ENCODE measurements around the gene NFS1. TPM values are rescaled to one million over a fixed set of nuclear protein-coding genes. Genes with fewer than 3 reads are reported as not detected.

The NFS1 gene
- total and polyA plus RNA-seq, 12 donors, result 29.5 to 69.0 (median 57.1) TPM

- H3K4me1 ChIP-seq, result peaks cover 3 to 43% (median 21%) of the 10 kb centered on the region in 9 donors
- H3K27ac ChIP-seq, result no peak overlapping the region
- ATAC-seq, result peak in 6 of 8 donors; percentile 17 to 58 (median 37)
- H3K9me3 ChIP-seq, result no peaks in the 10 kb centered on the region
- peaks cover 0 to 27% (median 10%) of the 10 kb centered on the region in 9 donors for H3K36me3 ChIP-seq
- DNase-seq, result no peak
- WGBS, 2 donors, result 32 to 45% methylated on average over 4 of the region's 4 CpGs
- no peak overlapping the region for H3K4me3 ChIP-seq
- no peak for TF ChIP-seq CTCF (IDR thresholded peaks at IDR 0.05)
- no peaks in the 10 kb centered on the region for H3K27me3 ChIP-seq
- intact Hi-C loops (cut with DNase I), result no loop called here
Observed at GRCh38 chr20:35635652-35636051, 63.5 kb downstream of the NFS1 start.

GRCh38 chr20:35632539-35633115 lies 66.5 kb downstream of the NFS1 start:
- no peak overlapping the region for H3K4me3 ChIP-seq
- intact Hi-C loops (cut with DNase I), result no loop called here
- ATAC-seq (peak in 1 of 8 donors; percentile 12), DNase-seq (no peak)
- peaks cover 3 to 27% (median 17%) of the 10 kb centered on the region in 9 donors for H3K4me1 ChIP-seq
- peaks cover 0 to 57% (median 30%) of the 10 kb centered on the region in 9 donors for H3K36me3 ChIP-seq
- H3K9me3 ChIP-seq, result no peaks in the 10 kb centered on the region
- 93 to 94% methylated on average over 13 of the region's 13 CpGs for WGBS, 2 donors
- H3K27ac ChIP-seq, result no peak overlapping the region
- H3K27me3 ChIP-seq, result no peaks in the 10 kb centered on the region
- no peak for TF ChIP-seq CTCF (IDR thresholded peaks at IDR 0.05)

GRCh38 chr20:35630636-35631035 lies 68.5 kb downstream of the NFS1 start:
- TF ChIP-seq CTCF (IDR thresholded peaks at IDR 0.05), result no peak
- Histone ChIP-seq H3K27me3 (no peaks in the 10 kb centered on the region), H3K36me3 (peaks cover 0 to 77% (median 47%) of the 10 kb centered on the region in 9 donors), H3K4me1 (peaks cover 0 to 8% (median 6%) of the 10 kb centered on the region in 9 donors), H3K9me3 (no peaks in the 10 kb centered on the region), H3K4me3 (no peak overlapping the region), H3K27ac (no peak overlapping the region)
- 93 to 97% methylated on average over 4 of the region's 4 CpGs for WGBS, 2 donors
- intact Hi-C loops (cut with DNase I), result no loop called here
- DNase-seq (no peak), ATAC-seq (no peak)

- no peak overlapping the region for H3K4me3 ChIP-seq
- TF ChIP-seq CTCF (IDR thresholded peaks at IDR 0.05), result no peak
- H3K27ac ChIP-seq, result no peak overlapping the region
- H3K9me3 ChIP-seq, result no peaks in the 10 kb centered on the region
- ATAC-seq (no peak), DNase-seq (no peak)
- 95 to 98% methylated on average over 12 of the region's 12 CpGs for WGBS, 2 donors
- H3K36me3 ChIP-seq, result peaks cover 0 to 88% (median 57%) of the 10 kb centered on the region in 9 donors
- intact Hi-C loops (cut with DNase I), result no loop called here
- H3K27me3 ChIP-seq, result no peaks in the 10 kb centered on the region
- no peaks in the 10 kb centered on the region for H3K4me1 ChIP-seq
Observed at GRCh38 chr20:35629427-35630145, 69.6 kb downstream of the NFS1 start.
